H1 (cell line): ENCODE measurements around the gene FANCL. TPM values are rescaled to one million over a fixed set of nuclear protein-coding genes. Genes with fewer than 3 reads are reported as not detected.
"Not testable (repeated sequence)": the region's sequence is repeated elsewhere in the genome, so short reads cannot be mapped to it uniquely, and the experiment has no call there.

Experiments used
- CTCF ChIA-PET: fragments of 300-600 bp; sonication (Branson Sonifier 250); formaldehyde crosslinking; loops from one replicate; lab custom pipeline; 2021; ENCODE audit not compliant: partially characterized antibody; lab: Charles Lee
- POLR2A ChIA-PET: fragments of 300-600 bp; sonication (Branson Sonifier 250); formaldehyde crosslinking; loops from one replicate; lab custom pipeline; 2021; ENCODE audit warnings: inconsistent platforms; ENCODE audit not compliant: partially characterized antibody; lab: Charles Lee
- DNase-seq, 2 experiments: peaks; one replicate each; pipeline versions ENCODE4 v3.0.0 to v3.0.0-alpha.2; 2010 to 2022; ENCODE audit warnings: low spot score in 2 of 2, low read depth in 1 of 2, mixed read lengths in 1 of 2
- FAIRE-seq: peaks from 2 replicates; lab custom pipeline; 2011; peaks lifted over from hg19 to GRCh38; lab: Jason Lieb, UNC
- H2AFZ ChIP-seq: 2 replicates; pipeline ENCODE4 v1.8.1; 2012; ENCODE audit warnings: low read length, inconsistent platforms
- H2AK5ac ChIP-seq: 2 replicates; pipeline ENCODE4 v1.6.1; 2013; ENCODE audit warnings: low read depth, low read length
- H2BK120ac ChIP-seq: replicated peaks from 2 replicates; pipeline ENCODE3; 2013; ENCODE audit warnings: low read depth, low read length, inconsistent platforms
- H2BK12ac ChIP-seq: 2 replicates; pipeline ENCODE4 v1.6.1; 2013; ENCODE audit warnings: low read depth, low read length
- H2BK15ac ChIP-seq: 2 replicates; pipeline ENCODE4 v1.6.1; 2013; ENCODE audit warnings: low read length
- H2BK20ac ChIP-seq: 2 replicates; pipeline ENCODE4 v1.6.1; 2013; ENCODE audit warnings: low read length
- H2BK5ac ChIP-seq: 2 replicates; pipeline ENCODE4 v1.6.1; 2013; ENCODE audit warnings: low read depth, low read length
- H3K14ac ChIP-seq: 2 replicates; pipeline ENCODE4 v1.6.1; 2013; ENCODE audit warnings: inconsistent platforms; ENCODE audit not compliant: insufficient read length
- H3K18ac ChIP-seq: 2 replicates; pipeline ENCODE4 v1.6.1; 2013; ENCODE audit warnings: low read length; ENCODE audit errors: extremely low read depth
- H3K23ac ChIP-seq: 2 replicates; pipeline ENCODE4 v1.6.1; 2013; ENCODE audit warnings: inconsistent platforms; ENCODE audit not compliant: insufficient read length
- H3K23me2 ChIP-seq: 2 replicates; pipeline ENCODE4 v1.6.1; 2013; ENCODE audit warnings: low read depth, low read length
- H3K27ac ChIP-seq: 2 replicates; pipeline ENCODE4 v1.6.1; 2011; ENCODE audit warnings: low read depth, low read length, inconsistent platforms
- H3K27me3 ChIP-seq, 4 experiments: replicated peaks in 1 of 4; 1 replicate in 1 of 4; 2 replicates in 3 of 4; pipeline versions ENCODE4 v1.6.1 to v1.8.1; 2011 to 2013; ENCODE audit warnings: low read length in 3 of 4, mild to moderate bottlenecking in 3 of 4, inconsistent platforms in 2 of 4, mixed read lengths in 2 of 4, moderate library complexity in 1 of 4; ENCODE audit not compliant: control insufficient read depth in 3 of 4, insufficient read depth in 3 of 4; ENCODE audit errors: extremely low read depth in 1 of 4
- H3K36me3 ChIP-seq, 4 experiments: 2 replicates each; pipeline versions ENCODE4 v1.6.1 to v1.8.1; 2011 to 2013; ENCODE audit warnings: mild to moderate bottlenecking in 4 of 4, low read length in 3 of 4, moderate library complexity in 2 of 4, control low read depth in 1 of 4, inconsistent platforms in 1 of 4; ENCODE audit not compliant: insufficient read depth in 4 of 4, control insufficient read depth in 2 of 4
- H3K4ac ChIP-seq: replicated peaks from 2 replicates; pipeline ENCODE3; 2013; ENCODE audit warnings: low read length, low read depth, mixed read lengths, inconsistent platforms; ENCODE audit not compliant: insufficient read length
- H3K4me1 ChIP-seq, 4 experiments: replicated peaks in 1 of 4; 1 replicate in 1 of 4; 2 replicates in 3 of 4; pipeline versions ENCODE4 v1.6.1 to v1.8.1; 2011 to 2013; ENCODE audit warnings: low read length in 3 of 4, inconsistent platforms in 2 of 4, mixed read lengths in 1 of 4; ENCODE audit not compliant: insufficient read depth in 4 of 4, control insufficient read depth in 3 of 4
- H3K4me2 ChIP-seq, 2 experiments: 2 replicates each; pipeline versions ENCODE4 v1.6.1 to v1.8.1; 2011 to 2013; ENCODE audit warnings: low read depth in 2 of 2, low read length in 2 of 2, control low read depth in 1 of 2, inconsistent platforms in 1 of 2, mild to moderate bottlenecking in 1 of 2; ENCODE audit not compliant: insufficient read depth in 1 of 2
- H3K4me3 ChIP-seq, 4 experiments: fragments of 200-600, 300-600 bp in 1 of 4; sonication (generic), shearing (Covaris generic), sonication (Bioruptor Twin) in 1 of 4; 2 replicates each; pipeline versions ENCODE4 v1.5.1 to v1.8.1; 2011 to 2016; ENCODE audit warnings: low read length in 4 of 4, low read depth in 3 of 4, control low read depth in 2 of 4, inconsistent platforms in 2 of 4, mild to moderate bottlenecking in 2 of 4, mixed read lengths in 1 of 4, moderate library complexity in 1 of 4; ENCODE audit not compliant: insufficient read depth in 2 of 4; ENCODE audit errors: extremely low read depth in 1 of 4
- H3K56ac ChIP-seq: replicated peaks from 2 replicates; pipeline ENCODE3; 2013; ENCODE audit warnings: low read depth, mild to moderate bottlenecking, mixed read lengths, low read length, inconsistent platforms; ENCODE audit not compliant: insufficient read length
- H3K79me1 ChIP-seq: 2 replicates; pipeline ENCODE4 v1.6.1; 2013; ENCODE audit warnings: low read depth, low read length, control low read depth
- H3K79me2 ChIP-seq, 2 experiments: 2 replicates each; pipeline versions ENCODE4 v1.6.1 to v1.8.1; 2012 to 2013; ENCODE audit warnings: low read length in 2 of 2, mild to moderate bottlenecking in 2 of 2, inconsistent platforms in 1 of 2; ENCODE audit not compliant: insufficient read depth in 2 of 2, control insufficient read depth in 1 of 2
- H3K9ac ChIP-seq, 4 experiments: replicated peaks in 1 of 4; 1 replicate in 1 of 4; 2 replicates in 3 of 4; pipeline versions ENCODE4 v1.6.1 to v1.8.1; 2011 to 2013; ENCODE audit warnings: low read depth in 3 of 4, low read length in 3 of 4, control low read depth in 2 of 4, mild to moderate bottlenecking in 2 of 4, moderate library complexity in 2 of 4, inconsistent platforms in 1 of 4; ENCODE audit errors: extremely low read depth in 1 of 4
- H3K9me3 ChIP-seq, 2 experiments: 2 replicates each; pipeline versions ENCODE4 v1.6.1 to v1.8.1; 2012 to 2013; ENCODE audit warnings: mild to moderate bottlenecking in 2 of 2, moderate library complexity in 2 of 2, control low read depth in 1 of 2, inconsistent platforms in 1 of 2, low read depth in 1 of 2, low read length in 1 of 2, mixed read lengths in 1 of 2; ENCODE audit not compliant: insufficient read depth in 2 of 2
- H4K20me1 ChIP-seq, 2 experiments: replicated peaks in 1 of 2; 2 replicates each; pipeline versions ENCODE3 to v1.8.1; 2011 to 2013; ENCODE audit warnings: inconsistent platforms in 2 of 2, low read length in 2 of 2, mild to moderate bottlenecking in 1 of 2; ENCODE audit not compliant: insufficient read depth in 2 of 2, control insufficient read depth in 1 of 2
- H4K5ac ChIP-seq: 2 replicates; pipeline ENCODE4 v1.6.1; 2013; ENCODE audit warnings: low read length, low read depth, mixed read lengths, inconsistent platforms; ENCODE audit not compliant: insufficient read length
- H4K8ac ChIP-seq: 2 replicates; pipeline ENCODE4 v1.8.0; 2013; ENCODE audit warnings: mild to moderate bottlenecking, moderate library complexity, low read length, inconsistent platforms; ENCODE audit not compliant: insufficient read depth; ENCODE audit errors: extremely low read depth
- H4K91ac ChIP-seq: replicated peaks from 2 replicates; pipeline ENCODE3; 2013; ENCODE audit warnings: low read length, mixed read lengths, inconsistent platforms; ENCODE audit not compliant: insufficient read length
- CTCF ChIP-seq, 3 experiments: IDR thresholded peaks; 1 replicate in 2 of 3; 2 replicates in 1 of 3; pipeline versions ENCODE4 v1.5.1 to v1.6.1; 2011; ENCODE audit warnings: low read length in 3 of 3, mild to moderate bottlenecking in 3 of 3, inconsistent platforms in 2 of 3, low read depth in 1 of 3, moderate library complexity in 1 of 3; ENCODE audit not compliant: insufficient read depth in 1 of 3; ENCODE audit errors: control extremely low read depth in 1 of 3
- FOSL1 ChIP-seq: IDR thresholded peaks from 2 replicates; pipeline ENCODE4 v1.6.1; 2011; ENCODE audit warnings: mild to moderate bottlenecking, low read depth, low read length, moderate library complexity; ENCODE audit not compliant: insufficient read depth
- PHF8 ChIP-seq: fragments of 200-600 bp; sonication (generic); conservative IDR thresholded peaks from 2 replicates; pipeline ENCODE4 v1.7.1; 2012; ENCODE audit warnings: low read depth, mild to moderate bottlenecking, inconsistent platforms, low read length, moderate library complexity
- WGBS, 2 experiments: shearing (Covaris generic) in 1 of 2; methylation state at CpG; one replicate each; pipeline versions ENCODE4 v1.1.6 to v1.1.7; 2013 to 2015; ENCODE audit warnings: low lambda C conversion rate in 2 of 2, mixed read lengths in 2 of 2, inconsistent platforms in 1 of 2, low coverage in 1 of 2, missing lambda C conversion rate in 1 of 2; ENCODE audit not compliant: insufficient replicate concordance in 2 of 2, insufficient coverage in 1 of 2, insufficient read length in 1 of 2; ENCODE audit errors: extremely low coverage in 1 of 2, missing lambda C conversion rate in 1 of 2; 5-methylcytosine and 5-hydroxymethylcytosine counted together
- polyA plus RNA-seq, 7 experiments: library from polyadenylated mRNA; depleted of rRNA in 3 of 7; stranded (reverse) in 5 of 7; unstranded in 2 of 7; fragments of >200 nt in 5 of 7; fragments of 200-250 nt in 2 of 7; gene quantifications; 1 replicate in 5 of 7; 2 replicates in 1 of 7; 4 replicates in 1 of 7; pipeline versions ENCODE4 v1.2.1 to v1.2.3, GENCODE V29; 2011 to 2013; ENCODE audit warnings: missing spikeins in 2 of 7, mixed read lengths in 2 of 7
- total RNA-seq: library from RNA; stranded (reverse); fragmentation: NEBNext Ultra II Directional; extraction: Animal tissue kit (Norgen Biotek cat#: 25700); gene quantifications from 2 replicates; pipeline ENCODE4 v1.2.1, GENCODE V29; 2021

FANCL gene
- total and polyA plus RNA-seq, 2 of the 8 experiments (the other 6 are each of a cell fraction or from before 2014, with no cell fraction given) = 38.7 to 55.9 TPM

DNA sequence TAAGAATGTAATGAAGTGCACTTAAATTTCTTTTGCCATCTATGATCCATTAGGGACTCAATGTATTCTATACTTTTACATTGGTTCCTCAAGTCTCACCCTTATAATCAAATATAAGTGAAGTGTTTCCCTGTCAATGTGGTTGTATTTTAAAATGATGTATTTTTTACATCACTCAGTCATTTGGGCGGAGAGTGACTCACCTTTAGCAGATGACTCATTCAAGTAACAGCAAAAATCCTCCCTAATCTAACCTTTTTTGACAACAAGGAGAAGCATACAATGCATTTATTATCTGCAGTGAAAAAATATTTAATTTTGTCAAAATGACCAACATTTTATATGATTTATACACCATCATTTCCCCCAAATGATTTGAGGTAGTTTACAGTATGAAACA lies 94.4 kb downstream of the FANCL start (continued):
- TF ChIP-seq CTCF (IDR thresholded peaks at IDR 0.05; ENCODE audit: control extremely low read depth in 1 of 3, insufficient read depth in 1 of 3, low read depth in 1 of 3, low read length in 3 of 3) (no peak), FOSL1 (no peak), PHF8 (no peak)
- TF ChIP-seq, all 59 proteins: peak for 0

- 93% methylated on average over 6 of the region's 6 CpGs; no CpG with 5 or more reads in 1 of the 2 experiments for WGBS, 2 experiments
- H3K23me2 ChIP-seq, H2BK120ac ChIP-seq, H3K56ac ChIP-seq, H3K79me1 ChIP-seq, H3K14ac ChIP-seq, H3K18ac ChIP-seq, H2BK15ac ChIP-seq, H2AFZ ChIP-seq, H3K27me3 ChIP-seq, H4K8ac ChIP-seq, H4K5ac ChIP-seq, DNase-seq, H3K9ac ChIP-seq, H4K91ac ChIP-seq, H2BK20ac ChIP-seq, H4K20me1 ChIP-seq, H3K4me1 ChIP-seq, H3K27ac ChIP-seq, POLR2A ChIA-PET, H3K4ac ChIP-seq, H3K23ac ChIP-seq, H3K79me2 ChIP-seq, H2BK12ac ChIP-seq, H3K4me2 ChIP-seq, H3K36me3 ChIP-seq, FAIRE-seq, H2AK5ac ChIP-seq, H2BK5ac ChIP-seq, H3K4me3 ChIP-seq, H3K9me3 ChIP-seq: not testable (repeated sequence)
- CTCF ChIA-PET = interaction anchor here (1.1 kb wide), 1 partner anchor 243 kb away, joined by 3 read pairs; no protein-coding TSS in a partner anchor
Measured at GRCh38 chr2:58145769-58146168, 95.4 kb downstream of the FANCL start.
